OCI-M2 (cell line): ENCODE data around the gene NOD1.

Source experiments
- DNase-seq: peaks from one replicate; lab custom pipeline; 2025; ENCODE audit not compliant: unreplicated experiment; lab: John Stamatoyannopoulos, UW

Gene NOD1

GRCh38 chr7:30450240-30450982, 28.2 kb downstream of the NOD1 start:
- DNase-seq, result no peak

GRCh38 chr7:30448461-30449189, 30.0 kb downstream of the NOD1 start:
- DNase-seq, result no peak

GRCh38 chr7:30447466-30447865, 31.1 kb downstream of the NOD1 start:
- DNase-seq, result no peak

- DNase-seq, result no peak
Measured at GRCh38 chr7:30446266-30446665, 32.3 kb downstream of the NOD1 start.

GRCh38 chr7:30445770-30446169, 32.8 kb downstream of the NOD1 start:
- no peak for DNase-seq

GRCh38 chr7:30437823-30438574, 40.6 kb downstream of the NOD1 start:
- no peak for DNase-seq

GRCh38 chr7:30436518-30436917, 42.1 kb downstream of the NOD1 start:
- no peak for DNase-seq

- DNase-seq, result no peak
Measured at GRCh38 chr7:30436046-30436445, 42.5 kb downstream of the NOD1 start.

GRCh38 chr7:30434140-30434799, 44.3 kb downstream of the NOD1 start:
- DNase-seq, result no peak

GRCh38 chr7:30433506-30433905, 45.1 kb downstream of the NOD1 start:
- DNase-seq, result no peak

GRCh38 chr7:30433082-30433481, 45.5 kb downstream of the NOD1 start:
- DNase-seq, result no peak

- DNase-seq, result no peak
Measured at GRCh38 chr7:30430777-30431176, 47.8 kb downstream of the NOD1 start.

- DNase-seq, result no peak
Measured at GRCh38 chr7:30430276-30430675, 48.3 kb downstream of the NOD1 start.

GRCh38 chr7:30429156-30429530, 49.4 kb downstream of the NOD1 start:
- DNase-seq, result no peak

- DNase-seq, result no peak
Measured at GRCh38 chr7:30428246-30429155, 50.1 kb downstream of the NOD1 start.

- no peak for DNase-seq
Measured at GRCh38 chr7:30427296-30428070, 51.1 kb downstream of the NOD1 start.

- no peak for DNase-seq
Measured at GRCh38 chr7:30424506-30424905, 54.1 kb downstream of the NOD1 start.

- no peak for DNase-seq
Measured at GRCh38 chr7:30423788-30424505, 54.6 kb downstream of the NOD1 start.

- no peak for DNase-seq
Measured at GRCh38 chr7:30422922-30423321, 55.7 kb downstream of the NOD1 start.
